NCI-H146 (cell line): Measurements from ENCODE around the gene OR4C5.
"Not testable (repeated sequence)": the region's sequence is repeated elsewhere in the genome, so short reads cannot be mapped to it uniquely, and the experiment has no call there.

Experiments used
- DNase-seq: peaks from one replicate; lab custom pipeline; 2025; lab: John Stamatoyannopoulos, UW

OR4C5 gene

GRCh38 chr11:48366365-48366764 lies at the start of gene OR4C5:
OR4C5 (minus strand) TSS chr11:48366465; CDS start chr11:48366465, 0 bp downstream.
- no peak for DNase-seq

GRCh38 chr11:48384670-48385069 lies 18.4 kb upstream of the OR4C5 start:
- no peak for DNase-seq

- DNase-seq = not testable (repeated sequence)
These were observed 17.9 kb upstream of the OR4C5 start for GRCh38 chr11:48384151-48384550.

GRCh38 chr11:48361289-48361688 lies 5.0 kb downstream of the OR4C5 start:
- not testable (repeated sequence) for DNase-seq

- DNase-seq = no peak
These were observed 11.6 kb downstream of the OR4C5 start for GRCh38 chr11:48354677-48355076.

- no peak for DNase-seq
These were observed 12.3 kb downstream of the OR4C5 start for GRCh38 chr11:48354013-48354412.

GRCh38 chr11:48346286-48346685 lies 20.0 kb downstream of the OR4C5 start:
- not testable (repeated sequence) for DNase-seq

- DNase-seq = not testable (repeated sequence)
These were observed 23.8 kb downstream of the OR4C5 start for GRCh38 chr11:48342505-48342904.

- no peak for DNase-seq
These were observed 24.8 kb downstream of the OR4C5 start for GRCh38 chr11:48341466-48341865.

GRCh38 chr11:48324620-48325019 lies 41.6 kb downstream of the OR4C5 start, which contains the start of gene OR4C3:
OR4C3 (plus strand) TSS chr11:48324920; CDS start chr11:48325022, 102 bp downstream.
- not testable (repeated sequence) for DNase-seq

- not testable (repeated sequence) for DNase-seq
These were observed 46.5 kb downstream of the OR4C5 start for GRCh38 chr11:48319813-48320212.
